Upper lobe of left lung (tissue), 4 donors: Measurements from ENCODE around the gene AGL.

ENCODE experiments used
- POLR2A ChIP-seq, 4 donors: fragments of 450-650 bp; IDR thresholded peaks; one replicate each; pipeline ENCODE4 v1.5.1; 2016 to 2017; ENCODE audit warnings: antibody characterized with exemption in 4 of 4, mild to moderate bottlenecking in 2 of 4
- POLR2AphosphoS5 ChIP-seq, 2 donors: sonication (generic); formaldehyde crosslinking; IDR thresholded peaks; one replicate each; pipeline ENCODE4 v1.5.1; 2017; ENCODE audit warnings: antibody characterized with exemption in 2 of 2
- TF ChIP-seq, protein P1 (sequence below), 6 experiments: fragments of 450-650 bp in 4 of 6; fragments of 200-600 bp in 2 of 6; sonication (generic) in 2 of 6; IDR thresholded peaks; one replicate each; pipeline ENCODE4 v1.5.1; 2016 to 2019; ENCODE audit warnings: antibody characterized with exemption in 6 of 6

DNA sequence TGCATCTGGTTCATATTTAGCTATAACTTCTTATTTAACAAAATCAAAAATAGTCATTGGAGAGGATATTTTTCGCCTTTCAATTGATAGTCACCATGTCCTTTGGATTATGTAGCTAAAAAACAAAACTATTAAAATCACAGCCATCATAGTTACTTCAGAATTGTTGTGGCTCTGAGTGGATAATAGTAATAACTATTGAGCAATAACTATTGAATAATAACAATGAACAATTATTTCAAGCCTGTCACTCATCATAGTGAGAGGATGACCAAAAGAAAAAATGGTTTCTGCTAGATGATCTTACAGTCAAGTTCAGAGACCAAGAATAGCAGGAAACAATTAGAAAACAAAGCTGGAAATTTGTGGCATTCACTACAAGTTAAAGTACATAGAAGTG, 38.4 kb upstream of the AGL start:
- TF ChIP-seq, protein P1, sequence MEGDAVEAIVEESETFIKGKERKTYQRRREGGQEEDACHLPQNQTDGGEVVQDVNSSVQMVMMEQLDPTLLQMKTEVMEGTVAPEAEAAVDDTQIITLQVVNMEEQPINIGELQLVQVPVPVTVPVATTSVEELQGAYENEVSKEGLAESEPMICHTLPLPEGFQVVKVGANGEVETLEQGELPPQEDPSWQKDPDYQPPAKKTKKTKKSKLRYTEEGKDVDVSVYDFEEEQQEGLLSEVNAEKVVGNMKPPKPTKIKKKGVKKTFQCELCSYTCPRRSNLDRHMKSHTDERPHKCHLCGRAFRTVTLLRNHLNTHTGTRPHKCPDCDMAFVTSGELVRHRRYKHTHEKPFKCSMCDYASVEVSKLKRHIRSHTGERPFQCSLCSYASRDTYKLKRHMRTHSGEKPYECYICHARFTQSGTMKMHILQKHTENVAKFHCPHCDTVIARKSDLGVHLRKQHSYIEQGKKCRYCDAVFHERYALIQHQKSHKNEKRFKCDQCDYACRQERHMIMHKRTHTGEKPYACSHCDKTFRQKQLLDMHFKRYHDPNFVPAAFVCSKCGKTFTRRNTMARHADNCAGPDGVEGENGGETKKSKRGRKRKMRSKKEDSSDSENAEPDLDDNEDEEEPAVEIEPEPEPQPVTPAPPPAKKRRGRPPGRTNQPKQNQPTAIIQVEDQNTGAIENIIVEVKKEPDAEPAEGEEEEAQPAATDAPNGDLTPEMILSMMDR (IDR thresholded peaks at IDR 0.05) = no peak
- TF ChIP-seq POLR2A (IDR thresholded peaks at IDR 0.05) (no peak), POLR2AphosphoS5 (IDR thresholded peaks at IDR 0.05) (no peak)
